DMS79 (cell line): ENCODE measurements around the gene DOCK7.
"Not testable (repeated sequence)": the region's sequence is repeated elsewhere in the genome, so short reads cannot be mapped to it uniquely, and the experiment has no call there.

ENCODE experiments used
- DNase-seq: peaks from one replicate; lab custom pipeline; 2025; lab: John Stamatoyannopoulos, UW

DOCK7 gene

DNA sequence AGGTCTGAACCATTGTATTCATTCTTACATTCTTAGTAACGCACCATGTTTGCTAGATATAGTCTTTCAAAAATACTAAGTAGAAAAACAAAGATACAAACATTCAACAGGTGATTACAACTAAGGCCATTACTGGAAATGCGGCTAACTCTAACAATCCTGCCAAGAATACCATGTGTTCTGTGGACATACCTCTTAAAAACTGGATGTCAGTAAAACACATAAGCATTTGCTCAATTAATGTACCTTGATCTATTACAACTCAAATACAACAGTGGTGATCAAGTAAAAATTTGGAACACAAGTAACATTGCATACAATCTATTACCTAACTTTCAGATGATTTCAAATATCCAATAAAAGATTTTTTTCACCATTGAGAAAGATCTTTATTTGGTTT, 75.4 kb downstream of the DOCK7 start:
- no peak for DNase-seq

- DNase-seq: not testable (repeated sequence)
These were observed 77.6 kb downstream of the DOCK7 start for GRCh38 chr1:62610588-62610987.

GRCh38 chr1:62608905-62609304, 79.3 kb downstream of the DOCK7 start:
- no peak for DNase-seq

DNA sequence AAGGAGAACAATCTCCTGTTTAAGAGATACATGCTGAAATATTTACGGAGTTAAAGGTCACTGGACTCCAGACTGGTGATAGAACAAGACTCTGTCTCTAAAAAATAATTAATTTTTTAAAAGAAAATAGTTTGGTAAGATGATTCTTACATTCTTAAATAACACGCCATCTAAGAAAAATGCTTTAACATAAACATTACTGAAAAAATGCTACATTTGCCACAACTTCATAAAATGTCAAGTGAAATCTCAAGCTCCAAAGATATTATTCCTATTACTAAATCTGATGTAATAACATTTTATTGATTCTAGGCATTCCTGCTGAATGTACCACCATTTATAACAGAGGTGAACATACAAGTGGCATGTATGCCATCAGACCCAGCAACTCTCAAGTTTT, 86.7 kb downstream of the DOCK7 start:
- no peak for DNase-seq

DNA sequence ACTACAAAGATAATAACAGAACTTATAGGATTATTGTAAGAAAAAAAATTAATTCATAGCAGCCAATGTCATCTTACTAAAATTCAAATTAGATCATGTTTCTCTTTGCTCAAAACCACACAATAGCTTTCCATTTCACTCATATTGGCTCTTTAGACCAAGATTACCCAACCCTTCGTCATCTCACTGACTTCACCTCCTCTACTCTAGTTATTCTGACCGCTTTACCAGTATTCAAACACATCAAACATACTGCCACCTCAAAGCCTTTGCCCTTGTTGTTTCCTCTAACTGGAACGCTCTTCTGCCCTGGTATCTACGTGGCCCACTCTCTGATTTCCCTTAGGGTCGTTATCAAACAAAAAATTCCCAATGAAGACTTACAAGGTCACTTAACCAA, 89.1 kb downstream of the DOCK7 start:
- DNase-seq: no peak

GRCh38 chr1:62597281-62597680, 90.9 kb downstream of the DOCK7 start, which contains the start of gene ANGPTL3:
ANGPTL3 (plus strand) TSS chr1:62597520; CDS start chr1:62597567, 47 bp downstream.
- no peak for DNase-seq

DNA sequence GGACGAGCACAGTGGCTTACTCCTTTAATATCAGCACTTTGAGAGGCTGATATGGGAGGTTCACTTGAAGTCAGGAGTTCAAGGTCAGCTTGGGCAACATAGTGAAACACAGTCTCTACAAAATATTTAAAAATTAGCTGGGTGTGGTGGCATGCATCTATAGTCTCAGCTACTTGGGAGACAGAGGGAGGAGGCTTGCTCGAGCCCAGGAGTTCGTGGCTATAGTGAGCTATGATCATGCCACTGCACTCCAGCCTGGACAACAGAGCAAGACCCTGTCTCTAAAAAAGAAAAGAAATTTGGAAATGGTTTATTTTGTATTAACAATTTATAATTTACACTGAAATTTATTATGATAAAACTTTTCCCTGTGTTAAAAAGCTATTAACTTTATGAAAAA, 92.5 kb downstream of the DOCK7 start:
- no peak for DNase-seq

- DNase-seq: no peak
These were observed 94.3 kb downstream of the DOCK7 start for GRCh38 chr1:62593825-62594394.

GRCh38 chr1:62590970-62591368, 97.2 kb downstream of the DOCK7 start:
- no peak for DNase-seq

DNA sequence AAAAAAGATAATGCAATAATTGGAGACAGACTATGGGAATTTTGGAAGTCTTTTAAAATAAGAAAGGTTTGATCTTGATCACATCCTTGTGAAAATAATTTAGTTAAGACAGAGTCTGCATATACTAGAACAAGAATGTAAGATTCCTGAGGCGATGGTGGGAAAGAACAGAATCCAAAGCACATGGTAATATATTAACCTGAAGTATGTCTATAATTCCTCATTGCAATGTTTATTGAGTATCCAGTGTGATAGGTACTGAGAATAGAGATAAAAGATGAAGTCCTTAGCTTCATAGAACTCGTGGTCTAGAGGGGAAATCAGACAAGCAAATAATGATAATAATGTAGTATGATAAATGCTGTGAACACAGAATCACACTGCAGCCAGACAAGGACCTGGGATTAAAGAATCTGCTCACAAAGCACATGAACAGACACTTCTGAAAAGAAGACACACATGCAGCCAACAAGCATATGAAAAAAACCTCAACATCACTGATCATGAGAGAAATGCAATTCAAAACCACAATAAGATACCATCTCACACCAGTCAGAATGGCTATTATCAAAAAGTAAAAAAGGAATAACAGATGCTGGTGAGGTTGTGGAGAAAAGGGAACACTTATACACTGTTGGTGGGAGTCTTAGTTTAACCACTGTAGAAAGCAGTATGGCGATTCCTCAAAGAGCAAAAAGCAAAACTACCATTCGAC, 97.8 kb downstream of the DOCK7 start:
- no peak for DNase-seq

- DNase-seq: no peak
These were observed 98.9 kb downstream of the DOCK7 start for GRCh38 chr1:62589321-62589720.

DNA sequence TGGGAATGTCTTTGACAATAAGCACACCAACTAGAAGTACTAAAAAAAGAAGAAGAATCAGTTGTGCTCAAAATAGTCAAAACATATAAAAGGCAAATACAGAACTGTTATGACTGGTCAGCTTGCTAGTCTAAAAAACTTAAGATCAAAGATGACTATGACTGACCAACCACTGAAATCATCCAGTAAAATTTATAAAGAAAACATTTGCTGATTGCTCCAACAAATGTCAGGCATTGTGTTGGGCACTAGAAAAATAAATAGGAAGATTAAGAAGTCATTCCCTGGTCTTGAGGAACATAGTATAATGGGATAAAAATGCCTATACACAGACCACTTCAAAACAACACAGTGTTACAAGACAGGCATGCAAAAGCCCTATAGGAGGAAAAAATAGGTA, 100.2 kb downstream of the DOCK7 start:
- no peak for DNase-seq

- no peak for DNase-seq
These were observed 102.6 kb downstream of the DOCK7 start for GRCh38 chr1:62585469-62586155.

DNA sequence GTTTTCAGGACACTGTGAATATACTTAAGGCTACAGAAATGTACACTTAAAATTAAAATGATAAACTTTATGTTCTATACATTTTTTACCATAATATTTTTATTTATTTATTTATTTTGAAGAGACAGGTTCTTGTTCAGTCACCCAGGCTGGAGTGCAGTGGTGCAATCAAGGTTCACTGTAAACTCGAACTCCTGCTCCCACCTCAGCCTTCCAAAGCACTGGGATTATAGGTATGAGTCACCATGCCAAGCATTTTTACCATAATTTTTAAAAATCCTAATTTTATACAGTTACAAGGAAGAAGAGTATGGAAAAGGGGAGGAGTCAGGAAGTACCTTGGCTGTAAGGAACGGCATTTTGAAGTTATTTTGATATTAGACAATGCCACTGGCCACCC, 114.5 kb downstream of the DOCK7 start:
- no peak for DNase-seq

- DNase-seq: no peak
These were observed 115.7 kb downstream of the DOCK7 start for GRCh38 chr1:62572476-62572875.

- not testable (repeated sequence) for DNase-seq
These were observed 116.7 kb downstream of the DOCK7 start for GRCh38 chr1:62571517-62571916.

- DNase-seq: not testable (repeated sequence)
These were observed 120.3 kb downstream of the DOCK7 start for GRCh38 chr1:62567926-62568325.

GRCh38 chr1:62567182-62567581, 121.0 kb downstream of the DOCK7 start:
- not testable (repeated sequence) for DNase-seq

- DNase-seq: no peak
These were observed 126.9 kb downstream of the DOCK7 start for GRCh38 chr1:62561306-62561705.

- no peak for DNase-seq
These were observed 143.6 kb downstream of the DOCK7 start for GRCh38 chr1:62544570-62544969.

DNA sequence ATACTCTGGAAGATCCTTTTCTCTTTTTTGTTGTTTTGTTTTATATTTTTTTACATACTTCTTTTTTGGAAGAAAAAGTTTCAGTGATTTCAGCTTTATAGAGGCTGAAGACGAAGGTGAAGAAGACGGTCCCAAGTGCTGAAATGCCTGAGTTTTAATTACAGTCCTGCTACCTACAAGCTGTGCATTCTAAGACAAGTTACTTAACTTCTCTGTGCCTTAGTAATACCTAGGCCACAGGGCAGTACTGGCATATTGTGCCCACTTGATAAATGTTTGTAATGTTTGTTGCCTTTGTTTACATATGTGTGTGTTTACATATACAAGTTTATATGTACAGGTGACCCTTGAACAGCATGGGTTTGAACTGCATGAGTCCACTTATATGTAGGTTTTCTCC, 147.1 kb downstream of the DOCK7 start:
- no peak for DNase-seq

DNA sequence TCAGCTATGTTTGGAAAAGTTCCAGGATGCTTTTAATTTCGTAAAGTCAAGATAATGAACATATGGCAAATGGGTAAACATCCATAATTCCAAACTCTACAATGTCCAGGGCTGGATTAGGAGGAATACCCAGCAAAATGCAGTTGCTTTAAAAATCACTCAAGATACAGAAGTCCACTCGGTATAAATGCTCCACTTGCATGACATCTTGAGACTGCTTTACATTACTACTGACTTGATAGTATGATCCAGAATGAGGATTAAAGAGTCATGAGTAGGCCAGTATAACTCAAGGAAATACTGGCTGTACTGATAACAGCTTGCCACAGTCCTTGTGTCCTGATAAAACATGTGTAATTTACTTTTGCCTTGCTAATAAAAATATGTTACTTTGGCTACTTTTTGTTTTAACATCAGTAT, 149.1 kb downstream of the DOCK7 start:
- DNase-seq: no peak

DNA sequence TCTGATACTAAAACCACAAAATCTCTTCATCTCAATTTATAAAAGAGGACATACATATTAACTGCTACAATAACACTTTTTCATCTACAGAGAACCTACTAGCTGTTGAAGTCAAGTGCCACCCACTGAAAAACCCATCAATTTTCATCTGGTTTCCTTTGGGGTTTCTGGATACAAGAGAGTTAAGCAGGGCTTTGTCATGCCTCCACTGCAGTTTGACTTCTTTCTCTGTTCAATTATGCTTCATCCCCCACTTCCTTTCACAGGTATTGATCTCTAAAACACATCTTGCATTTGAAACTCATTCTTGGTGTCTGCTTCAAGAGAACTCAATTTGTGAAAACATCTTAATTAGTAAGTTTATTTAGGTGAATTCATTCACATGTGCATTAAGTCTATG, 151.3 kb downstream of the DOCK7 start:
- no peak for DNase-seq
